ENCODE data around the gene FAM53B.
A peak's percentile ranks its signal among the peaks of the same experiment; 100 is the strongest.

The FAM53B gene

DNA sequence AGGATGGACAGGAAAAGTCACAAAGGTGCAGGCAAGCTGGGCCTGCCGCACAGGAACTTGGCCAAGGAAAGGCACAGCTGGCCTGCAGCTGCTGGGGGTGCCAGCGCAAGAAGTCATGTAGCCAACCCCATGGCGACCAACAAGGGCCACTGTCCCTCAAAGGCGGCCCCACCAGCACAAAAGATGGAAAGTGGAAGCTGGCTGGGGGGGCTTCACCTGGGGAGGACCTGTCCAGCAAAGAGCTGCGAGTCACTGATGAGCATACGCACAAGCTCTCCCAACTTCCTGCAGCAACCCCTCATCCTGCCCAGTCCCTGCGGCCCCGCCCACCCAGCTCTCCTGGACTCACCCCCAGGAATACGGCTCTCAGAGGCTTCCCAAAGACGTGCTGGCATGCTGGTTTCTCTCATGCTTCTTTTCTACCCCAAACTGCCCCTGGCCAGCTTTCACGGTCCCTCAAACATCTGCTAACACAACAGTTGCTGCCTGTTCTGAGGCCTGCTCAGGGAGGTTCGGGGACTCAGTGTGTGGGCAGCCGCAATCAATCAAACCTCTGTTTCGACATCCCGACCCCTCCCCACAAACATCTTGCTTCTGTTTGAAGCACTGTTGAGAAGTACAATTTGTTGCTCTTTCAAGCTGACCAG, 67.6 kb downstream of the FAM53B start:
- DNase-seq: no peak

DNA sequence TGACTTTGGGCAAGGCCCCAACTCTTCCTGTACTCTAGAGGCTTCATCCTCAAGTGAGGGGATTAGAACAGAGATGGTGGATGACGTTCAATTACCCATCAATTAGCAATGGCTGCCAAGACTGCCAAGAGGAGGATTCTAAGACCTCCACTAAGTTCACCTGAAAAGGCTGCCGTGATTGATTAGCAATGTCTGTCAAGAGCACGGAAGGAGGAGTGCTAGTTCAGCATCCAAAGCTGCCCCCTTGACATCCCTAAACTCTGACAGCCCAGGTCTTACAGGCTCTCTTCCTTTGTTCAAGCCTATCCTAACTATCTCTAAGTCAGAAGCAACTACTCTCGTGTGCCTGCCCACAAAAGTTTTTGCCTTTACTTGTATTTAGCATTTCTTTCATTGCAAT, 68.4 kb downstream of the FAM53B start:
- no peak for DNase-seq

DNA sequence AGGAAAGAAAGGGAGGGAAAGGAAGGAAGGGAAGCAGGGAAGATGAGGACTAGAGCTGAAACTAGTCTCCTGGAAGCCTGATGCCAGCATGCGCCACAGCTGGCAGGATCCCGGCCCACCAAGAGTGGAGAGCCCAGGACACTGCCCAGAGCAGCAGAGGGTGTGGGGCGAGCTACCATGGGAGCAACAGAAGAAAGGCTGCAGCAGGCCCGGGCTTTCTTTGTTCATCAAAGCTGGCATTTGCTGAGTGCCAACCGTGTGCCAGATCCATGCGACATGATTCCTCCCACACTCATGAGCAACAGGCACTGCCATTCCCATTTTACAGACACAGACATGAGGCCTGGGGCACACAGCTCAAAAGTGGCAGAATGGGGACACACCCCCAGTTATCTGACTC, 68.9 kb downstream of the FAM53B start:
- no peak for DNase-seq

DNA sequence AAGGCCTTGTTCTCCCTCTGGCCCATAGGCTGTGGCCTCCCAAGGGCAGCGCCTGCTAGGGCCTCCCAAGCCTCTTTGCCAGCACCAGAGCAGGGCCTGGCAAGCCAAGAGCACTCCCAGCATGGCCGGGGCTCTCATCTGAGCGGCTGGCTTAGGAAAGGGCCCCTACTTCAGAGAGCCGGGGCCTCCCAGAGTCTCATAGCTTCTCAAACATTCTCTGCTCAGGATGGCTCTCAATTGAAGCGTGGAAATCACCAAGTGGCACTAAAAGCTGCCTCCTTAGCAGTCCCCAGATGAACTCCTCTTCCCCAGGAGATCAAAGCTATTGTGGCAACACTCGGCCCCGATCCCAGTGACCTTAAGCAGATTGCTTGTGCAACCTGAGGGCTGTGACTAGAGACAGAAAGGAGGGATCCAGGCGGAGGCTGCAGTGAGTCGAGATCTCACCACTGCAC, 69.4 kb downstream of the FAM53B start:
- no peak for DNase-seq

DNA sequence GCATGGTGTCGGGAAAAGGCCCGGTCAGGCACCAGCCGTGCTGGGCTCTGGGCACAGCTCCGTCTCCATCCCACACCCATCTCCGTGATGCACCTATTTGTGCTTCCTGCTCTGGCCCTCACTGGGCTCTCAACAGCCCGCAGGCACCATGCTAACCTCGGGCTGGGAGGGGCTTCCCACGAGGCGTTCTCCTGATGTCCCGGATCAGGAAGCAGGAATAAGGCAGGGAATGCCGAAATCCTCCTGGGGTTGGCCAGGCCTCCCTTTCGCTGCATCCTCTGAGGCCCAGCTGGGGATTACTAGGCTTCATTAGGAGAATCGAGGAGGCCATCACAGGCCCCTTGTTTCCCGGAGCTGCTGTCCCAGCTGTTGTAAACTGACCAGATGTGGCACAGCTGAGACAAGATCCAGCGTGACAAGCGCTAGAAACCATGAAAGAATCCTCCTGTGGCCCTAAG, 72.0 kb downstream of the FAM53B start:
- no peak for DNase-seq

DNA sequence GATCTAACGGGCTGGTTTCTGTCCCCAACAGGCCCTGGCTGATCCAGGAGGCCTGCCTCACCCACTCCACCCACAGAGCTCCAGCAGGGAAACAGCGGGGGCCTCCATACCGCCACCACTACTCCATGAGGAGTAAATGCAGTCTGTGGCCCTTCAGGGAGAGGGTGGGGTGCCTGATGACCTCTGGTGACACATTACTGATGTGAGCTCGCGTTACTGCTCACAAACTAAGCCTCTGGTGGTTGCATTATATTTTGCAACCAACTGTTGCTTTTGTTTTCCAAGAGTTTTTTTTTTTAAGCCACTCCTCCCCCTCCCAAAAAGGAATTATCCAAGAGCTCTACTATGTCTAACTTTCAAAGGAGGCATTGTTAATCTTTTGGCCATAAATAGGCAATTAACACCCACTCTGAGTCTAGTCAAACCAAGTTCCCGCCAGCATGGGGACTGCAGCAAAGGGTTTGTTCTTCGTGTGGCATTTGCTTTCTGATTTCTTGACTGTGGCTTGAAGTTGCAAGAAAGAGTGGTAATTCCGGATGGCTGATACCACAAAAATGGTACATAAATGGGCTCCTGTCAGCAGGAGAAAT, 72.6 kb downstream of the FAM53B start:
- DNase-seq: peak; percentile 32

DNA sequence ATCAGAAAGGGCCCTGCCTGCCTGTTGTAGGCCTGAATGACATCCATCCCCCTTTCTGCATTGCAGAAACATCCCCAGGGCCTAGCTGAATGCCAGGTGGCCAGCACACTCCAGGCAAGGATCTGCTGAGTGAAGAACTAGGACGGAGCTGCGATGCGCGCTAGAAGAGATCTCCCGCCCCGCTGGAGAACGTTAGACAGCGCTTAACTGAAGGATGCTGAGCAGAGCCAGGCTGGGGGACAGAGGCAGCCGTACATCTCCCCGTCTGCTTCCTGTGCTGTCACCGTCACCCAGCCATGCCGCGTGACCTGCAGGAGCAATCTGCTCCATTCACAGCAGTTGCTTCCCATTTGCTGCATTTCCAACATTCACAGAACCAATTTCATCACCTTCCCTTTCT, 73.3 kb downstream of the FAM53B start:
- no peak for DNase-seq

DNA sequence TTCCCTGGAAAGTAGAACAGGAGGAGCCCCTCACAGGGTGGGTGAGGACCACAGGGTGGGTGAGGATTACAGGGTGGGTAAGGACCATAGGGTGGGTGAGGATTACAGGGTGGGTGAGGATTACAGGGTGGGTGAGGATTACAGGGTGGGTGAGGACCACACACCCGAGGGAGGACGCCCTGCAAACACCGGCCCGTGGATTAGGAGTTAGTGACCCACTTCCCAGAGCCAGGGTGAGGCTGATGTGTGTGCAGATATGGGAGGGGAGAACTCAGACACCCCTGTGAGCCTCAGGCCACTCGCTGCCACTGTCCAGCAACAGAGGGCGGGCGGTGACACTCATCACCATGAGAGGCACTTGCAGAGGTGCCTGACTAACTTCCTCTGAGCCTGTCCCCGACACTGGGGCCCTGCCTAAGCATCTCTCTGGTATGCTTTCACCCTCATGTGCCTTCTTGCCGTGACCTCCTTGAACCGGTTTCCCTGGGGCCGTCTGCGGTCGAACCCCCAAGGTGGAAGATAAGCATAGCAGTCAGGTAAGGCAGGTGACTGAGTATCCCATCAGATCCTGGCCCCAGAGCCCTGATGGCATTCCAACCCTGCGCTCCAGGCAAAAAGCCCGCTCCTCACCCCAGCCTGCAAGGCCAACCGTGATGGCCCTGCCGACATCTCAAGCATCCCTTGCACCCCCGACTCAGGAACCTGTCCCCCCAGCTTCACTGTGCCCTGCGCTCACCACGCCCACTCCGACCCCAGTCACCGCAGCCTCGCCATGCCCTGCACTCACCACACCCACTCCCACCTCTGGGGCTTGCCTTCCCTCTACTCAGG, 74.1 kb downstream of the FAM53B start:
- no peak for DNase-seq

DNA sequence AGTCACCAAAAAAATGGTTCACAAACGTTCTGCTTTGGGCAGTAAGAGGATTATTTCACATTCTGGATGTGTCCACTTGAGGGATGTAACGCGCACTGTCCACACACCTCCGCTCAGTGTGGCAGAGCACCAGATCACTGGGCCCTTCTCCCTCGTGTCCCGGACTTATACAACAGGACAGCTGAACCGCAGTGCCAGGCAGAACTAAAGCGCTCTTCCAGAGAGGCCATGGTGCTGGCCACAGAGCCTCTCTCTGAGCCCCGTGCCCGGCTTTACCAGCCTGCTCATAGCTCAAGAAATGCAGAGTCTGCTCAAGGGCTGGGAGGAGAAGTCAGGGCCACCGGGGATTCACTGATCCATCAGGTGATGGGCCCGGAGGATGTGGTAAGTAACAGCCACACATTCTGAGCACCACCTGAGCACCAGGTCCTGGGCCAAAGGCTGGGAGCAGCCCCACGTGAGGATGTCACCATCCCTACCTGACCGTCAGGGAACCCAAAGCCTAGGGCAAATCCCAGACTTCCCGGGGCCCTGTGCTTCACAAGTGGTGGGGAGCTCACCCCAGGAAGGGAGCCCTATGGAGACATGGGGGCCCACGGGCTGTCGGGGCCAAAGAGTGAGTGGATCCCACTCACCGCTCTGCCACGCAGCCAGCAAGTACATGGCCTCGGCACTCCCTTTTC, 74.9 kb downstream of the FAM53B start:
- DNase-seq: no peak

DNA sequence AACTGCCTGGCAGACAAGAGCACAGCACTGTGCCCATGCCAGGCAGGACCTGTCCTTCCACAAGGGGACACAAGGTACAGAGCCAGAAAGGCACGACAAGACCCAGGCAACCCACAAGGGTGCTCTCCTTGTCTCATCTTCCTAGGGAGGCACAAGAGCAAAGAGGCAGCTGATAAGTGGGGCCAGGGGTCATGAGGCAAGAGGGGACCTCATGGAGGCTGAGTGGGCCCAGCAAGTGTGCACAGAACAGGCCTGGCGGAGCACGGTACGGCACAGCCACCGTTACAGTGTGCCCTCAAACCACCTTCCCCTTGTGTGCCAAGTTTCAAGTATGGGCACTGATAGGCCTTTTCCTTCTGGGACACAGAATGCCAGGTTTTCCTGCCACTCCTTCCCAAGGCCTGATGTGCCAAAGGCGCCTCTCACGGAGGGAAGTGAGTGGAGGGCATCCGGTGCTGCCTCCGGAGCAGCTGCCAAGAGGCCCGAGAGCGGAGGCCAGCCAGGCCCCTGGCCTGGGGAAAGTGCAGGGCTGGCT, 75.6 kb downstream of the FAM53B start:
- no peak for DNase-seq

DNA sequence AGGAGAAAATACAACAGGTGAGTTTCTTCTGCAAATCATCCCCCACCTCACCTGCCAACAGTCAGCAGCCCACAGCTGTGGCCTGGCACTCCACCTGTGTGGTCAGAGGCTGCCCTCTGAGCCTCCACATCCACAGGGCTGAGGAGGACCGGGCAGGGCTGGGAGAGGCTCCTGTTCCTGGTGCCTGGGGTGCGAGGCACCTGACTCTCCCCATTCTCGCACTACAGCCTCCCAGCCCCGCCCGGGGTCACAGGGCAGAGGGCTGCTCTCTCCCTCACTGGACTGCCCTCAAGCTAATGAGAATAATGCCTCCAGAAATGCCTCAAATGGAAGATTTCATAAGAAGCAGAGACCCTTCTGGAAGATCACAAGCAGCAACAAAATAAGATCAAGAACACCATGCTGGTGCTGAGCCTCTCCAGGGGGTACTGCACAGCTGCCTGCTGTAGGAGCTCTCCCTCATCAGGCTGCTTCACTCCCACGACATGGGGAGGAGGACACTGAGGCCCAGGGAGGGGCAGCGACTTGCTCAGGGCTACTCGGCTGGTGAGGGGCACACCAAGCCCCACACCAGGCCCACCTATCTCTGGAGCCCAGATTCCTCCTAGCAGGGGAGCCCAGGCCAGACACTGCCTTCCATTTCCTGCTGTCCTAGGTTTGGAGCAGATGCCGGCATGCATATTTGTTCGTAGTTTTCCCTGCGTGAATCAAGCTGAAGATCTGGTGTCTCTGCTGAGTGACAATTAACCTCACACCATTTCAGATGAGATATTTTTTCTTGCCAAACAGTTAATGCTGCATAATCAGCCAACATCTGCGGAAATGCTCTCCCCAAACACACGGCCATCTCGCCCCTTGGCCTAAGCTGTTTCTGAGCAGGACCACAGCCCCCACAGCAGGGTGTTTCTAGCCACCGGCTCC, 76.5 kb downstream of the FAM53B start:
- DNase-seq: no peak

DNA sequence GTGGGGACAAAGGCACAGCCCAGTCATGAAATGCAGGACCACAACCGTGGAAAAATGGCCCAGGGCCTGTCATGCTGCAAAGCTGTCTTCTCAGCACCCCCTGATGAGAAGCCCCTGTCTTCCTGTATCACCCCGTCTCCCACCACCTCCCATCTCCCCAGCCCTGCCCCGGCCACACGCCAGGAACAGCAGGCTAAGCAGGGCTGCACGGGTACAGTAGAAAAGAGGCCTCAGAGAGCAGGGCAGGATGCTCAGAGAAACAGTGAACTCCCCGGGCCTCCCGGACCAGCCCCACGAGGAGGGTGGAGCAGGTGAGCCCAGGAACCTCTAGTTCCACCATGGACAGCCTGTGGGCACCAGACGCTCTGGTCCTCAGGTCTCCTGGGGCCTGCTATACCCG, 77.7 kb downstream of the FAM53B start:
- no peak for DNase-seq

DNA sequence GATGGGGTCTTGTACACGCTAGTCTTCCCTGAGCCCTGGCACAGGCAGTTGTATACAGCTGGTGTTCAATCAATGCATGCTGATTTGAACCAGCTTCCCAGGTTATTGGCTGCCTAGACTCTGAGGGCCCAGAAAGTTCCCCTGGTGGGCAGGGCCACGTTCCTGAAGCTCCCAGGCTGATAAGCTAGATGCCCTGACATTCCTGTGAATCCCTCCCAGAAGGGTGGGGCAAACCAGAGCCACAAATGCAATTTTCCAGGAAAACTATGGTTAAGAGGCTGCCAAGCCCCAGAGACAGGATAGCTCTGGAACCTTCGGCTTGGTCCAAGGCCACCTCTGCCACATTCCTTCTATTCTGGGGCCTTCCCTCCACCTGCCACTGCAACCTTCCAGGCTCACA, 78.2 kb downstream of the FAM53B start:
- DNase-seq: no peak

DNA sequence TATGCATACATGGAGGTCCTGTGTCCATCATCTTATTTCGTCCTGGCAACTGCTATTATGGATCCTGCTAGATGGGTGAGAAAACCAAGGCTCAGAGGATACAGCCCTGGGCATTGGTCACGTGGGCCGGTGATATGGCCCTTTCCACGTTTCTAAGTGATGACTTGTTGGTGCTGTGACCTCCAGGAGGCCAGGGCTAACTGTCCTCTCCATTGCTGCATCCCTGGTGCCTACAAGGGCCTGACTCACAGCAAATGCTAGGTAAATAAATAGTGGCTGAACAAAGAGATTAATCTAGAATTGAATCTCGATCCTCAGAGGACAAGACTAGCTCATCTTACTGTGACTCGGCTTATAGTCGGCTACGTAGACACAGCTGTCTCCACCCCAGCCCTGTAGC, 78.6 kb downstream of the FAM53B start:
- DNase-seq: no peak

DNA sequence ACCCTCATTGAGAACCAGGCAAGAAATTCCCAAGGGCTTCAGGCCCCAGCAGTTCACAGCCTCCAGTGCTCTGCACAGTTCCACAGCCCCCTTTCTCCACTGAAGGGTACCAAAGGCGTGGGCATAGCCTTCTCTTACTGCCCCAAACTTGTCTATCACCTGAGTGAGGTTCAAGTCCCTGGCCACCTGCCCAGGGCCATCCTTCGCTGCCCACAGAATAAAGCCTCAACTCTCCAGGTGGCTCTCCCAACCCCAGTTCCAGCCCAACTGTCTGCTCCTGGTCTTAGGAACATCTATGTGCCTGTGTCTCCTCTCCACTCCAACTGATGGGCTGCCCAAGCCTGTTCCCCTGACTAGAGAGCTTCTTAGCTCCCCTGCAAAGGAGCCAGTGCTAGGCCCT, 79.1 kb downstream of the FAM53B start:
- DNase-seq: no peak

DNA sequence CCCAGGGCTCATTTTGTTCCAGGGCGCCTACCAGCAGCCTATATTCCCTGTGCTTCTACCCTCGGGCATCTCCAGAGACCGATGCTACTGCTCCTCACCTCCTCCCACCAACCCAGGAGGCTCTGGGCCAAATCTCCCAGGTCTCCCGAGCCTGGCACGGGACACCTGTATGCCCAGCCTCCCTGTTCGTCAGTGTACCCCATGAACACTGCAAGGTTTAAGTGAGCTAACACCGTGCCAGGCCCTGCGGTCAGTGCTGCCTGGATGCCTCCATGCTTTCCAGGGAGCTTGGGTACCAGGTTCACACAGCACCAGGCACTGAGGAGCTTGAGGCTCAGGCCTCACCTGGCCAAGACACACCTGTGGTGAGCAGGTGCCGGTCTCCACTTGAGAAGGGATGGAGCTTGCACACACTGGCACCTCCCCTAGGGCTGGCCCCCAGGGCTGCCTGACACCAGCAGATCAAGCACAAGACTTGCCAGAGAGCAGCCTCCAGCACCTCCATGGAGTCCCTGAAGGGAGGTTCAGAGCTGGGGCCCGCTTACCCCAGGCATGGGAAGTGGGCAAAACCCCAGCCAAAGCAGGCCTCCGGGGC, 80.3 kb downstream of the FAM53B start:
- no peak for DNase-seq

DNA sequence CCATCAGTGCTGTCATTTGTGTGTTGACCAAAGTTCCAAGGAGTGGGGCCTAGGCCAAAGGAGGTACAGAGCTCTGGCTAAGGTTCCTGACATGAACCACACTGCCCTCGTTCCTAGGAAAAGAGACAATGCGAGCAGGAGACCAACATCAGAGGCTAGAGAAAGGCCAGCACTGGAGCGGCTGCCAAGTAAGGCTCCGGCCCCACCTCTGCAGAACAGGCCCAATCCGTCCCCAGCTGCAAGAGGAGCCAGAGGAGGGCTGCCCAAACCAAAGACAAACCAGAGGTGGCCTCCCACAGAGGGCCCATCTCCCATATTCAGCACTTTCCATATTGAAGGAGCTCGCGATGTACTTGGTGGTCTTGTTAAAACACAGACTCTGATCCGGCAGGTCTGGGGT, 81.0 kb downstream of the FAM53B start:
- DNase-seq: no peak

DNA sequence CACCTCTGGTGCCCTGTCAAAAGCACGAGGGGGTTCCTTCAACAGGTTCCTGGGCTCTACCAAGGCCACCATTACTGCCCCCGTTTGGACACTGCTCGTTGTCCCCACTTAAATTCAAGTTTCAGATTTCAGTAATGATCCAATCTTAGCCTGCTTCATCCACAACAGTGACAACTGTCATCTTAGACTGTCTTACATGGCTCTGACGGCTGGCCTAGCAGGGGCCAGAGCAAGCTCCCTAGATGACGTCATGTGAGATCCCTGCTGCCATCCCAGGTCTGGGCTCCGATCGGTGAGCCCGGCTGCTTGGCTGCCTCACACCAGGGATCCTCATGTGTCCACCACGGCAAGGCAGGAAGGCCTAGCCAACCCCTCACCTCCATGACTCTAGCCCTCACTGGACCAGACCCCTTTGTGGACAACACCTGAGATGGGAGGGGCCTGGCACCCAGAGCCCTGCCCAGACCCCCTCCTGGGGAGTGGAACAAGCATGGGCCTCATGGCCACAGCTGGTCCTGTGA, 82.5 kb downstream of the FAM53B start:
- no peak for DNase-seq

DNA sequence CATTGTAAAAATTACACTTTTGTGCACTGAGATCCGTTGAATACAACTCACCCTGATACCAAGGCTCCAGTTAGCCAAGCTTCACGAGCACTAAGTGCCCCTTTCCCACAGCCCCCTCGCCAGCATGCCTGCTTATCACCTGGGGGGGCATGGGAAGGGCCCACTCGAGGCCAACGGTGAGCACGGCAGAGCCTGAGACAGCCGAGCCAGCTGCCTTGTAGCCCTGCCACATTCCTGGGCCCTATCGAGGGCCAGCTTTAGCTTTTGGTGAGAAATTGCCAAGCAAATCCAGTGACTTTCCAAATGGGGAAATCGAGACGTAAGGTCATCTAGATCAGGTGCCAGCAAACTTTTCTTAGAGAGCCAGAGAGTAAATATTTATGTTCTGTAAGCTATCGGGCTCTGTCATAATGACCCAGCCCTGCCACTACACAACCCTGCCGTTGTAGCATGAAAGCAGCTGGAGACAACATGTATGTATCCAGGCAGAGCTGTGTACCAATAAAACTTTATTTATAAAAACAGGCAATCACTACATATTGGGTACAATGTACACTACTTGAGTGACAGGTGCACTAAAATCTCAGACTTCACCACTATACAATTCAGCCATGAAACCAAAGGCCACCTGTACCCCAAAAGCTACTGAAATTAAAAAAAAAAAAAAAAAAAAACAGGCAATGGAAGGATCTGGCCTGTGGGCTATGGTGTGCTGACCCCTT, 83.6 kb downstream of the FAM53B start:
- no peak for DNase-seq

DNA sequence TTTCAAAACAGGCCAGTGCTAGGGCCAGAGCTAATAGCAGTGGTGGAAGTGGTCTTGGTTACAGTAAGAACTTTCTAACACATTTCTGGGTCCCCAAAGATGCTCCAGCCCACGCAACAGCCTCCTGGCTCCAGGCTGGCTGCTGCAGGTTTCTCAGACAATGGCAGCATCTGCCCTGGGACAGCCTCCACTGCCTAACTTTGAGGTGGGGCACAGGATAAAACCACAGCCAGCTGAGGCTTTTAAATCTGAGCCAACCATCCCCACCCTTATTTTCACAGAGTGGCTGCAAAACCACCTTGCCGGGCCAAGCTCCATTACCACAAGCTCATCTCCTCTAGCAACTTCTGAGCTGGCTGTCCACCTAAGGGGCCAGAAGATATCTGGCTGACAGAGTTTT, 84.8 kb downstream of the FAM53B start:
- no peak for DNase-seq
